Right ventricle myocardium inferior (tissue), 1 donor: ENCODE results near the gene BBIP1. TPM values are rescaled to one million over a fixed set of nuclear protein-coding genes. Genes with fewer than 3 reads are reported as not detected.

Source experiments
- ATAC-seq: fragments of 200-7000 bp; cut with Tn5 transposase; one replicate; pipeline ENCODE4 v1.9.1; 2020; ENCODE audit warnings: mild to moderate bottlenecking, moderate library complexity
- DNase-seq: peaks from one replicate; pipeline ENCODE4 v3.0.0; 2021; ENCODE audit errors: missing footprints
- intact Hi-C: fragments of 100-400 bp; cut with DNase I; formaldehyde crosslinking; loops from one replicate; pipeline ENCODE4 v1.11.0; 2022
- total RNA-seq: library from RNA; stranded (reverse); fragmentation: NEBNext Ultra II Directional; extraction: Animal tissue kit (Norgen Biotek cat#: 25700); gene quantifications from one replicate; pipeline ENCODE4 v1.2.1, GENCODE V29; 2021
- donor health status: DM: no; HTN: yes; CAD: no; lungs with severe emphysema.

BBIP1 gene
- total RNA-seq, 1 donor from 2014 or later = 19.0 TPM

- DNase-seq = no peak
- no peak for ATAC-seq
- intact Hi-C loops = no loop called here
Measured at GRCh38 chr10:110897184-110897583, 21.8 kb downstream of the BBIP1 start.

GRCh38 chr10:110893559-110894179, 25.3 kb downstream of the BBIP1 start:
- ATAC-seq (peak; percentile 74), DNase-seq (no peak)
- intact Hi-C loops = loop anchor here (2.0 to 5.0 kb wide), 3 partner anchors 89 to 281 kb away; no protein-coding TSS in a partner anchor

GRCh38 chr10:110892602-110893288, 26.2 kb downstream of the BBIP1 start:
- DNase-seq = no peak
- ATAC-seq = no peak
- intact Hi-C loops = loop anchor here (2.0 to 5.0 kb wide), 3 partner anchors 88 to 280 kb away; no protein-coding TSS in a partner anchor

GRCh38 chr10:110887560-110887959, 31.4 kb downstream of the BBIP1 start:
- no peak for ATAC-seq
- intact Hi-C loops = loop anchor here (10.0 kb wide), 1 partner anchor 243 kb away; the partner anchor contains the start of gene RBM20

GRCh38 chr10:110885932-110886674, 32.9 kb downstream of the BBIP1 start:
- no peak for ATAC-seq
- intact Hi-C loops = loop anchor here (10.0 kb wide), 1 partner anchor 241 kb away; the partner anchor contains the start of gene RBM20

More at GRCh38 chr10:110887560-110887959, 31.4 kb downstream of the BBIP1 start:
- DNase-seq = no peak

DNA sequence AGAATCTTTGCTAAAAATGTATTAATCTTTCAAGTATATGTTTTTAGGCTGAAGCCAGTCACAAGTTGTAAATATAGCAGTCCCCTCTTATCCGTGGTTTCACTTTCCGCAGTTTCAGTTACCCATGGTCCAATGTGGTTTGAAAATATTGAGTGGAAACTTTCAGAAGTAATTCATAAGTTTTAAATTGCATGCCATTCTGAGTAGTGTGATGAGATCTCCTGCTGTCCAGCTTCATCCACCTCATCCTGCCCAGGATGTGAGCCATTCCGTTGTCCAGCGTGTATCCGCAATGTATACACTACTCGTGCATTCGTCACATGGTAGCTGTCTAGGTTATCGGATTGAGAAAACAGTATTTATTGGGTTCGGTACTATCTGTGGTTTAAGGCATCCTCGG, 35.1 kb downstream of the BBIP1 start:
- DNase-seq = no peak
- intact Hi-C loops = loop anchor here (10.0 kb wide), 1 partner anchor 239 kb away; the partner anchor contains the start of gene RBM20
- ATAC-seq = no peak

More at GRCh38 chr10:110885932-110886674, 32.9 kb downstream of the BBIP1 start:
- DNase-seq = no peak

GRCh38 chr10:110881905-110882304, 37.1 kb downstream of the BBIP1 start:
- no peak for ATAC-seq
- intact Hi-C loops = loop anchor here (10.0 kb wide), 1 partner anchor 237 kb away; the partner anchor contains the start of gene RBM20

GRCh38 chr10:110881247-110881646, 37.7 kb downstream of the BBIP1 start:
- DNase-seq (no peak), ATAC-seq (peak; percentile 84)
- intact Hi-C loops = loop anchor here (10.0 kb wide), 1 partner anchor 236 kb away; the partner anchor contains the start of gene RBM20

More at GRCh38 chr10:110881905-110882304, 37.1 kb downstream of the BBIP1 start:
- no peak for DNase-seq

DNA sequence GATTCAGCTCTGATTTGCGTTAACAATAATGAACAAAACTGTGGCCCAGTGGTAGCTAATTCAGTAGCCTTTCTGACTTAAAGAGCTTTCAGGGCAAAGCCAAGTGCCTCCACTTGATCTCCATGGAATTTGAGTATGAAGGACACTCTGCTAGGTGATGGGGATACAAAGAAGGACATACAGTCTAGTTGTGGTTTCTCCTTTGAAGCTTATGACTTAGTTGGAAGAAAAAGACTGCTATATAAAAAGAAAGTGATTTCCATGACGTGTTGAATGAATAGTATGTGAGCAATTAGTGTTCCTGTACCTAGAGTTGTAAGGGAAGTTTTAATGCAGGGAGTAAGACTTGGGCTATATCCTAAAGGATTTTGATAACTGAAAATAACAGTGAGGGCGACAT, 39.0 kb downstream of the BBIP1 start:
- ATAC-seq (peak; percentile 88), DNase-seq (no peak)
- intact Hi-C loops = loop anchor here (10.0 kb wide), 1 partner anchor 235 kb away; the partner anchor contains the start of gene RBM20

- DNase-seq (no peak), ATAC-seq (no peak)
- intact Hi-C loops = no loop called here
Measured at GRCh38 chr10:110876788-110877187, 42.2 kb downstream of the BBIP1 start.

DNA sequence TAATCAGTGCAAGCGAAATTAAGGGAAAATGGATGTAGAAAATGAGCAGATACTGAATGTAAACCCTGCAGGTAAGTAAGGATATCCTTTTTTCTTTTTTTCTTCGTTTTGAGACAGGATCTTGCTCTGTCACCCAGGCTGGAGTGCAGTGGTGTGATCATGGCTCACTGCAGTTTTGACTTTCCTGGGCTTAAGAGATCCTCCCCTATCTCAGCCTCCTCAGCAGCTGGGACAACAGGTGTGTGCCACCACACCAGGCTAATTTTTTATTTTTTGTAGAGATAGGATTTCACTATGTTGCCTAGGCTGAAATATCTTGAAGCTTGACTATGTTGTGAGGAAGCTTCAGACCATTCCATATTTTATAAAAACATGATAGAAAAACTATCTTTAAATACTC, 43.0 kb downstream of the BBIP1 start:
- DNase-seq = no peak
- intact Hi-C loops = no loop called here

GRCh38 chr10:110873951-110874350, 45.0 kb downstream of the BBIP1 start:
- DNase-seq (no peak), ATAC-seq (no peak)
- intact Hi-C loops = loop anchor here (5.0 kb wide), 2 partner anchors 57 to 117 kb away; no protein-coding TSS in a partner anchor

More for the DNA sequence above, 43.0 kb downstream of the BBIP1 start:
- no peak for ATAC-seq

GRCh38 chr10:110872984-110873923, 45.7 kb downstream of the BBIP1 start:
- ATAC-seq = no peak
- DNase-seq = no peak
- intact Hi-C loops = loop anchor here (5.0 kb wide), 2 partner anchors 56 to 116 kb away; no protein-coding TSS in a partner anchor

DNA sequence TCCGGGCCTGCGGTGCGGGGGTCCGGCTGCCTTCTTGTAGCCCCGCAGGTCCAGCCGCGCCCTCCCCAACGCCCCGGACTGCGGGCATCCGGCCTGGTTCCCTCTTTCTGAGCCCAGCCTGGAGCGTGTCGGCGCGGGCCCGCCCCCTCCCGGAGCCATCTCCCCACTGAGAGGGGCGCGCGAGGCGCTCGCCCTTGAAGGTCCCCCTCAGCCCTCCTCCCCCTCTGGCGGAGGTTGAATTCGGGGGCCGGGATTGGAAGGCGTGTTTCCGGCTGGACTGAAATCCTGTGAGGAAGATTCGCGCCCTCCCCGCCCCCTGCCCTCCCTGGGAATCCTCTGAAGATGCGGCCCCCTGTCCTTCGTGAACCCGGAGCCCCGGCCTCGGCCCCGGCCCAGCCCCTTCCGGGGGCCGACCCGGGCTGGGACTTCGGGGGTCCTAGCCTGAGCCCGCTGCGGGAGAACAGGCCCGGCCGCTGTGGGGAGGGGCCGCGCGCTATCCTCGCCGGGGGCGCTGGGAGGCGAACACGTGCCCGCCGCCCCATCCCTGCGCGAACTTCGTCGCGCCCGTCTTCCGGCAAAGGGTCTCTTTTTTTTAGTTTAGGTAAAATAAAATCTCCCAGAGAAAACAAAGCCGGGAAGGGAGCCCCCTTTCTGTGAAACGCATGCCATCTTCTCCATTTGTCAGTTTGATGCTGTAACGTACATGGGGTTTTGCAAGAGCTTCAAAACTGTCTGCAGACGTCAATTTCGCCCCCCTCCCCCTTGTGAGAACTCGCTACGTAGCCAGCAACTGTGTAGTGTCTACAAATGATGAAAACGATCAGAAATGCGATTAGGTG, 46.6 kb downstream of the BBIP1 start:
- ATAC-seq (peak; percentile 74), DNase-seq (peak; percentile 89)
- intact Hi-C loops = loop anchor here (5.0 kb wide), 2 partner anchors 55 to 115 kb away; no protein-coding TSS in a partner anchor

DNA sequence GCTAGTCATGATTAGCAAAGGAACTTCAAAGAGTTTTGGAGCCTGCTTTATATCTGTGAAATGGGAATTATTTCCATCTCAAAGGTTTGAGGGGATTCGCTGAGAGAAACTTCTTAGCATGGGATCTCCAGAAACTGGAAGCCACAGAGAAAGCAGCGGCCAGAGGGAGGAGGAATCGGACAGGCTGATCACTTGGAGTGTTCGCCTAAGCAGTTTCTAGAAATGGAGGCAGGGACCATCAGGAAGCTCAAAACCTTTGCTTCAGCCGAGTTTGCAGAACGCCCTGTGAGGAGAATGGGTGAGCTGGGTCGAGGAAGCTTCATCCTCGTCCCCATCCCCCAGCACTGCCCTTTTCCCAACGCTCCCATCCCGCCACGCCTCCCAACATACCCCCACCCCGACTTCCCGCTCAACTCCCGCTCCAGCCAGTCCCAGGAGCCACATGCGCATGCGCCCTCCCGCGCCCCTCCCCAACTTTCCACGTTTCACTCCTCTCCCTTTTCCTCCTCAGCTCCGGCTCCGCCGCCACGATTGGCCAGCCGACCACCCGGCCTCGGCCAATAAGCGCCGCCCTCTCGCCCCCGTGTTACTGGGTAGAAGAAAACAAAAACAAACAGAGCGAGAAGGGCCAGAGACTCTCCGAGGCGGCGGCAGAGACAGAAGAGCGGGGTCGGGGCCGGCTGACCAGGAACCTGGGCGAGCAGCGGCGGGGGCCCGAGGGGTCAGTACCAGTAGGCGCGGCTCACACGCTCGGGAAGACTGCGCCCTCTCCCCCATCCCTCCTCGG, 47.5 kb downstream of the BBIP1 start, which contains the start of gene PDCD4:
Gene PDCD4, plus strand, starts transcription at position 631 of the 787 bp plus-strand sequence. CDS start 4,100 bp downstream, outside the sequence.
- intact Hi-C loops = loop anchor here (2.0 to 5.0 kb wide), 3 partner anchors 47 to 114 kb away; partner anchors contain the start of genes BBIP1 and SHOC2
- DNase-seq (peak; percentile 100), ATAC-seq (peak; percentile 96)

- DNase-seq = no peak
- intact Hi-C loops = loop anchor here (2.0 to 5.0 kb wide), 3 partner anchors 48 to 114 kb away; partner anchors contain the start of genes BBIP1 and SHOC2
- no peak for ATAC-seq
Measured at GRCh38 chr10:110870823-110871297, 48.1 kb downstream of the BBIP1 start.
